GM23338 (cell line): ENCODE data around the gene RBM43. TPM values are rescaled to one million over a fixed set of nuclear protein-coding genes. Genes with fewer than 3 reads are reported as not detected.
"Not testable (repeated sequence)": the region's sequence is repeated elsewhere in the genome, so short reads cannot be mapped to it uniquely, and the experiment has no call there.

Source experiments
- ATAC-seq: fragments of 200-7000 bp; cut with Tn5 transposase; 3 replicates; pipeline ENCODE4 v1.9.1; 2020
- DNase-seq: peaks from one replicate; pipeline ENCODE4 v3.0.0-alpha.2; 2015; ENCODE audit warnings: low spot score
- H2AFZ ChIP-seq: fragments of 200-600 bp; sonication (generic); 2 replicates; pipeline ENCODE4 v1.8.0; 2016; ENCODE audit warnings: antibody characterized with exemption, mild to moderate bottlenecking, moderate library complexity
- H3F3A ChIP-seq: fragments of 200-600 bp; sonication (generic); replicated peaks from 2 replicates; pipeline ENCODE4 v1.8.0; 2017; ENCODE audit warnings: antibody characterized with exemption, mixed run types, low read depth
- H3K27ac ChIP-seq: fragments of 200-600 bp; sonication (generic); 2 replicates; pipeline ENCODE4 v1.6.1; 2016; ENCODE audit warnings: low read depth
- H3K27me3 ChIP-seq: fragments of 200-600 bp; sonication (generic); 2 replicates; pipeline ENCODE4 v1.8.0; 2016; ENCODE audit warnings: mild to moderate bottlenecking, mixed run types, moderate library complexity; ENCODE audit not compliant: insufficient read depth
- H3K36me3 ChIP-seq: fragments of 200-600 bp; sonication (generic); 2 replicates; pipeline ENCODE4 v1.8.0; 2016; ENCODE audit warnings: mild to moderate bottlenecking; ENCODE audit not compliant: insufficient read depth
- H3K4me1 ChIP-seq: fragments of 200-600 bp; sonication (generic); 2 replicates; pipeline ENCODE4 v1.8.0; 2016; ENCODE audit warnings: mild to moderate bottlenecking, moderate library complexity; ENCODE audit not compliant: insufficient read depth
- H3K4me2 ChIP-seq: fragments of 200-600 bp; sonication (generic); 2 replicates; pipeline ENCODE4 v1.7.1; 2017; ENCODE audit warnings: mixed run types
- H3K4me3 ChIP-seq: fragments of 200-600 bp; sonication (generic); 2 replicates; pipeline ENCODE4 v1.6.1; 2016; ENCODE audit warnings: mixed run types
- H3K79me2 ChIP-seq: fragments of 200-600 bp; sonication (generic); replicated peaks from 2 replicates; pipeline ENCODE4 v1.8.0; 2017; ENCODE audit warnings: mild to moderate bottlenecking; ENCODE audit not compliant: insufficient read depth
- H3K9me2 ChIP-seq: fragments of 200-600 bp; sonication (generic); 2 replicates; pipeline ENCODE4 v1.8.0; 2017; ENCODE audit not compliant: insufficient read depth
- H4K20me1 ChIP-seq: fragments of 200-600 bp; sonication (generic); replicated peaks from 2 replicates; pipeline ENCODE4 v1.8.0; 2017; ENCODE audit warnings: mild to moderate bottlenecking; ENCODE audit not compliant: insufficient read depth
- H3K27ac Mint-ChIP-seq: 2 replicates; pipeline ENCODE4 v1.8.0; 2020; ENCODE audit warnings: inconsistent platforms, mild to moderate bottlenecking, moderate library complexity, mixed read lengths
- H3K27me3 Mint-ChIP-seq: 3 replicates; pipeline ENCODE4 v1.8.0; 2022; ENCODE audit warnings: low read depth, mild to moderate bottlenecking, moderate library complexity, mixed read lengths, inconsistent platforms; ENCODE audit not compliant: insufficient read depth, poor library complexity
- H3K36me3 Mint-ChIP-seq: 3 replicates; pipeline ENCODE4 v1.8.0; 2021; ENCODE audit warnings: low read depth, mild to moderate bottlenecking, inconsistent platforms, moderate library complexity, mixed read lengths
- H3K4me1 Mint-ChIP-seq: 3 replicates; pipeline ENCODE4 v1.8.0; 2020; ENCODE audit warnings: mild to moderate bottlenecking, inconsistent platforms, mixed read lengths
- H3K4me3 Mint-ChIP-seq: 3 replicates; pipeline ENCODE4 v1.8.0; 2021; ENCODE audit warnings: moderate library complexity, mild to moderate bottlenecking, inconsistent platforms, mixed read lengths
- H3K9me3 Mint-ChIP-seq: 3 replicates; pipeline ENCODE4 v1.8.0; 2020; ENCODE audit warnings: moderate library complexity, mild to moderate bottlenecking, inconsistent platforms, mixed read lengths
- CTCF ChIP-seq, 2 experiments: fragments of 200-600 bp in 1 of 2; sonication (generic) in 1 of 2; conservative IDR thresholded peaks; 2 replicates each; pipeline versions ENCODE4 v1.5.1 to v1.6.1; 2016 to 2017; ENCODE audit warnings: antibody characterized with exemption in 2 of 2, low read depth in 2 of 2, mild to moderate bottlenecking in 2 of 2, moderate library complexity in 1 of 2
- ETS1 ChIP-seq: IDR thresholded peaks from 2 replicates; pipeline ENCODE4 v1.6.1; 2016; ENCODE audit warnings: antibody characterized with exemption
- EZH2phosphoT487 ChIP-seq: fragments of 200-600 bp; sonication (generic); IDR thresholded peaks from one replicate; pipeline ENCODE4 v1.8.1; 2018; ENCODE audit warnings: antibody characterized with exemption; ENCODE audit not compliant: unreplicated experiment
- POLR2AphosphoS5 ChIP-seq: IDR thresholded peaks from 2 replicates; pipeline ENCODE4 v1.6.1; 2016; ENCODE audit warnings: antibody characterized with exemption, low read depth
- ZNF114 ChIP-seq: fragments of 250-450 bp; sonication (Bioruptor Pico); IDR thresholded peaks from 2 replicates; pipeline ENCODE4 v1.5.0; 2020; ENCODE audit warnings: mild to moderate bottlenecking, moderate library complexity
- polyA plus RNA-seq: library from polyadenylated mRNA; unstranded; fragments of >200 nt; fragmentation: Nextera tagmentation; extraction: Ambion mirVana; gene quantifications from 2 replicates; pipeline ENCODE4 v1.2.1, GENCODE V29; 2016
- total RNA-seq: library from RNA; depleted of rRNA; stranded (reverse); fragments of >200 nt; shearing (Covaris generic); gene quantifications from 2 replicates; pipeline ENCODE4 v1.2.3, GENCODE V29; 2014

Gene RBM43
- total and polyA plus RNA-seq, 2 experiments from 2014 or later = 3.3 to 3.4 TPM

- no peaks in the 10 kb centered on the region for H3K36me3 ChIP-seq
- no peak overlapping the region for H3K4me3 ChIP-seq
- no peaks in the 10 kb centered on the region for H3K79me2 ChIP-seq
- ATAC-seq (peak; percentile 85), DNase-seq (peak; percentile 82)
- no peaks in the 10 kb centered on the region for H3K9me2 ChIP-seq
- H3K36me3 Mint-ChIP-seq = no peaks in the 10 kb centered on the region
- no peaks in the 10 kb centered on the region for H4K20me1 ChIP-seq
- H2AFZ ChIP-seq = no peak overlapping the region
- H3K27me3 ChIP-seq = no peaks in the 10 kb centered on the region
- H3F3A ChIP-seq = no peaks in the 10 kb centered on the region
- H3K27me3 Mint-ChIP-seq = no peaks in the 10 kb centered on the region
- TF ChIP-seq ZNF114 (CRISPR knock-in tag) (no peak), POLR2AphosphoS5 (no peak), CTCF (conservative IDR thresholded peaks at IDR 0.05; ENCODE audit: low read depth in 2 of 2) (peak; percentile 84 to 96), EZH2phosphoT487 (no peak)
- no peaks in the 10 kb centered on the region for H3K4me1 ChIP-seq
- peaks cover 2% of the 10 kb centered on the region; the same call in 1 of the 3 replicates for H3K4me1 Mint-ChIP-seq
- no peaks in the 10 kb centered on the region for H3K9me3 Mint-ChIP-seq
- no peak overlapping the region for H3K27ac ChIP-seq
- 0 out of 2 replicates have a peak overlapping the region, but pooled peaks have one; percentile 23 for H3K27ac Mint-ChIP-seq
- no peak overlapping the region for H3K4me2 ChIP-seq
- no peak overlapping the region for H3K4me3 Mint-ChIP-seq
These were observed 22.9 kb downstream of the RBM43 start for GRCh38 chr2:151238527-151239487.

- Mint-ChIP-seq H3K27ac (no peak overlapping the region), H3K4me3 (no peak overlapping the region), H3K27me3 (no peaks in the 10 kb centered on the region), H3K4me1 (peaks cover 2% of the 10 kb centered on the region; the same call in 1 of the 3 replicates), H3K36me3 (no peaks in the 10 kb centered on the region), H3K9me3 (no peaks in the 10 kb centered on the region)
- Histone ChIP-seq H3K4me2 (no peak overlapping the region), H2AFZ (peak overlapping the region; percentile 72), H3F3A (no peaks in the 10 kb centered on the region), H3K27me3 (no peaks in the 10 kb centered on the region), H3K4me1 (no peaks in the 10 kb centered on the region), H3K79me2 (no peaks in the 10 kb centered on the region), H4K20me1 (no peaks in the 10 kb centered on the region), H3K9me2 (no peaks in the 10 kb centered on the region), H3K27ac (no peak overlapping the region), H3K36me3 (no peaks in the 10 kb centered on the region), H3K4me3 (no peak overlapping the region)
- ATAC-seq (no peak), DNase-seq (peak; percentile 11)
- no peak for TF ChIP-seq ETS1
- peak in 1 of 2 experiments; percentile 54; a peak in 2 of 4 replicates for TF ChIP-seq CTCF (conservative IDR thresholded peaks at IDR 0.05; ENCODE audit: low read depth in 2 of 2)
These were observed 24.1 kb downstream of the RBM43 start for GRCh38 chr2:151237422-151238025.

- not testable (repeated sequence) for ATAC-seq, H3K4me1 Mint-ChIP-seq, H3K4me1 ChIP-seq, H3K27me3 Mint-ChIP-seq, H4K20me1 ChIP-seq, H3K9me2 ChIP-seq, H3K9me3 Mint-ChIP-seq, H3K27ac Mint-ChIP-seq, H3K79me2 ChIP-seq, H3K4me3 ChIP-seq, H3K36me3 Mint-ChIP-seq, H3K27ac ChIP-seq, DNase-seq, H3K36me3 ChIP-seq, H3K4me2 ChIP-seq, H3K27me3 ChIP-seq, H3K4me3 Mint-ChIP-seq, H3F3A ChIP-seq, H2AFZ ChIP-seq
These were observed 27.9 kb downstream of the RBM43 start for GRCh38 chr2:151233760-151234159.

GRCh38 chr2:151233288-151233687 lies 28.4 kb downstream of the RBM43 start:
- not testable (repeated sequence) for H3K27ac ChIP-seq, H3K27me3 ChIP-seq, H3K79me2 ChIP-seq, H3K4me2 ChIP-seq, ATAC-seq, H3K9me3 Mint-ChIP-seq, H3K4me3 ChIP-seq, DNase-seq, H3K4me1 ChIP-seq, H3K9me2 ChIP-seq, H3K27ac Mint-ChIP-seq, H3F3A ChIP-seq, H3K4me1 Mint-ChIP-seq, H3K36me3 ChIP-seq, H3K27me3 Mint-ChIP-seq, H3K36me3 Mint-ChIP-seq, H4K20me1 ChIP-seq, H2AFZ ChIP-seq, H3K4me3 Mint-ChIP-seq
